Stimulated activated CD4-positive, alpha-beta T cell treated with anti-CD3 and anti-CD28 coated beads, Interleukin-12 subunit alpha, Interleukin-12 subunit beta, amount 100 ng/mL, for 48 hours (primary cell): Measurements from ENCODE around the gene MYO1E.

Experiments used
- DNase-seq, 3 donors: peaks; one replicate each; pipeline ENCODE4 v3.0.0-alpha.2; 2020; ENCODE audit warnings: low read depth in 2 of 3, low spot score in 1 of 3

The MYO1E gene

GRCh38 chr15:59236394-59236793 is 136.3 kb downstream of the MYO1E start:
- DNase-seq: no peak

- no peak for DNase-seq
These were observed 140.2 kb downstream of the MYO1E start for GRCh38 chr15:59232476-59232875.

DNA sequence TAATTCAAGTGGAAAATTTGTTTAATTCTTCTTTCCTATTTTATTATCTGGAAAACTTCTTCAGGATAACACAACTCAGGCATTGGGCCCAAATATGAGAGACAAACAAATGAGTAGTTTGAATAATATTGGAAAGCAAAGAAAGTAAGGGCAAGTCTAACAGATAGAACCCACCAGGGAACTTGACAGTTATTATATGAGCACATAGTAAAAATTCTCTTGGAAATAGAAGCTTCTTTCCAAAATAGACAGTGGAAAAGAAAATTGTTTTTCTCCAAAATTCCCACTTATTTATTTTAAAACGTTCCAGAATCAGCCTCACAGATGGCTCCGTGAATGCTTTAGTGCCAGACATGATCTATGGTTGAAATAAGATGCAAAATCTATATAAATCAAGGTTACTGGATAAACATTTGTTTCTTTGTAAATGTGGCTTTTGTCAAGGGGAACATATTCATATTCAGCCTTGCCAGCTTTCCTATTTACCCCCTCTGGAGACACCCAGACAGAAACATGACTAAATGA is 142.1 kb downstream of the MYO1E start:
- DNase-seq: no peak

DNA sequence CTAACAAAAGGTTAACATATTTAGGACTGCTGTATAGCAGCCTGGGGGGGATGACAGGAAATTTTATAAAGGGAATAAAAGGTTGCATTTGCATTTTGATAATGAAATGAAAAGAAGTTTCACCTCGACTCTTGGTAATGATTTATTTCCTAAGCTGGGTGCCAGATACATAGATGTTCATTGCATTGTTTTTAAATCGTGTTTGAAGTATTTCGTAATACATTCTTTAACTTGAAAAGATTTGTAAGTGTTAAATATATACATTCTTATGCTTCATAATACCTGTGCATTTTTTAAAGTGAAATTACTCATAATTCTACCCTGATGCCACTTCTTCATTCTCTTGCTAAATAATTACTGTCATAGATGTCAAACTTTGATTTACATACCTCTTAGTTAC is 143.2 kb downstream of the MYO1E start:
- DNase-seq: no peak

DNA sequence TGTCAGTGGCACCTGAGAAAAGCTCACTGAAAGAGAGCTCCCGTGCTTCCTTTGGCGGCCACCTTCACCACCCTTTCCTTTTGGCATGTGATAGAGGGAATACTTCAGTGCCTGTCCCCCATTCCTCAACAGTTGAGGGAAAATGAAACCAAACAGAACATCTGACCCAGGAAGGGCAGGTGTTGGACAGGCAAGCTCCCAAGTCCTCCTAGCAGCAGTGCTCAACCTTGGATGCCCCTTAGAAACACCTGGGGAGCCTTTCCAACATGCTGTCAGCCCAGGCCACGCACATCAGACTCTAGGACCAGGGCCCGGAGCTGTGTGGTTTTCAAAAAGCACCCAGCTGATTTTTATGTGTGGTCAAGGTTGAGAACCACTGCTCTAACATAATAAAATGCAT is 143.7 kb downstream of the MYO1E start:
- no peak for DNase-seq

DNA sequence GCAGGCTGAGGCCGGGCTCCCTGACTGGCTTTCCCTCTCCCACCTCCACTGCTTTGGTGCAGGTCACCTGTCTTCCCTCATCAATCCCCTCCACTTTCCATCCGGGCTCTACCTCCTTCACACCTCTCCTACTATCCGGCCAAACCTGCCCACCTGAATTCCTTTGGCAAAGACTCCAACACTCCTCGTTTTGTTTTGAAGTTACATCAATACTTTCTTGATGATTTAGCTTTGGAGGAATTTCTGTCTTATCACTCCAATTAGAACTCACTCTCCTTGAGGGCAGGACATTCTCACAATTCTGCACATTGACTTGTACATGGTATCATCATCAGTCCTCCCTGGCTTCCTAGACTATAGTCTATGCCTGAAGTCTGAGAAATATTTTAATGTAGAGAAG is 145.7 kb downstream of the MYO1E start:
- DNase-seq: no peak

DNA sequence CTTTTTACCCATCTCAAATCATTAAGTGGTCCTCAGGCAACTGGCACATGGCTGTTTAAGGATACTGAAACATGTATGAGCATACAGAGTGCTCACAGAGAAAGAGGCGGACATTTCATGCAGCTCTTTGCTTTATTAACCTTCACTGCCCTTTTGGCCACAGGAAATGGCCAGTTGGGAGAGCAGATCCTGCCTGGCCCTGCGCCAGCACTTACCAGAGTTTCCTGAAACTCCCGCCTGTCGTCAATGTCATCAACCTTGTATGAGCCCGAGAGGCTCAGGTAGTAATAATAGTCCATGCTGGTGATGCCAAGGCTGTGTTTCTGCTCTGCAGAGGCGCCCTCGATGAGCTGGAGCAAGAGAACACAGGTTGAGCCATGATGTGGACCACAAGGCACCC is 148.2 kb downstream of the MYO1E start:
- no peak for DNase-seq

- DNase-seq: no peak
These were observed 148.9 kb downstream of the MYO1E start for GRCh38 chr15:59223736-59224135.

DNA sequence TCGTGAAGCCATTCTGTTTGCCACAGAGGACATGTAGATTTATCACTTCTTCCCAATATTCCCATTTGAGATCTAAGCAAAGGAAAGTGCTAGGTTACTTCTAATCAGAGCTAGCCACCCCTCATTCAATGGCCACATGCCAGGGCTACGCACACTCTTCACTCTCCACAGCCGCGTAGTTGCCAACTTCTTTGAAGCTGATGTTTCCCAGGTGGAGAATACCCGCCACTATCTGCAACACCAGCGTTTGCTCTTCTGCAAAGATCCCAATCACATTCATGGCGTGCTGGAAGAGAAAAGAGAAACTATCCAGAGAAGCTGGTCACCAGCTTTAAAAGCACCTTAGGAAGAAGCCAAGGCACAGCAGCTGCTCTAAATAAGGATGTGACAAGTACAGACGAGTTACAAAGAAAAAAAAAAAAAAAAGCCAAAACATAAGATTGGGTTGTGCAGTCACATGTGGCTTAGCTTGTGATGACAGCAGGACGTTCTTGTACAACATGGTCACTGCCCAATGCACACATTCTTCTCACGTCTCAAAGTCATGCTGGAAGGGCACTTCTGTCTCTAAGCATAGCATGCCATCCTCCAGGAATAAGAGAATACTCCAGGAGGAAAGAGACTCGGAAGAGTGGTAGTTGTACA is 149.6 kb downstream of the MYO1E start:
- no peak for DNase-seq

- no peak for DNase-seq
These were observed 150.9 kb downstream of the MYO1E start for GRCh38 chr15:59221511-59222505.

DNA sequence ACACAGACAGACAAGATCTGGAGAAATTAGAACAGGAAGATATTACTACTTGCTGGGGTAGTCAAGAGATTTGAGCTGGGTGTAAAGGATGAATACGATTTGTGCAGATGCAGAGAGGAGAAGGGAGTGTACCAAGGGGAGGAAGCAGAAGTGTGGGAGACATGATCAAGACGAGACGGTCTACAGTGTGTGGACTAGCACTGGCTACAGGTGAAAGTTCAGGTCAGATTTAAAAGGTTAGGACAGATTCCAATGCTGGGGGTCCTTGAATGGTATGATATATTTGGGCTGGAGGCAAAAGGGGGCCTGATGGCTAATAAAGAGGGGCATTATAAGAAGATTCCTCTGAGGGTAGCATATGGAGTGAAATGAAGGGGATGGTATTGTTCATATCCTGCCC is 154.0 kb downstream of the MYO1E start:
- DNase-seq: no peak

GRCh38 chr15:59217876-59218498 is 154.7 kb downstream of the MYO1E start:
- no peak for DNase-seq

DNA sequence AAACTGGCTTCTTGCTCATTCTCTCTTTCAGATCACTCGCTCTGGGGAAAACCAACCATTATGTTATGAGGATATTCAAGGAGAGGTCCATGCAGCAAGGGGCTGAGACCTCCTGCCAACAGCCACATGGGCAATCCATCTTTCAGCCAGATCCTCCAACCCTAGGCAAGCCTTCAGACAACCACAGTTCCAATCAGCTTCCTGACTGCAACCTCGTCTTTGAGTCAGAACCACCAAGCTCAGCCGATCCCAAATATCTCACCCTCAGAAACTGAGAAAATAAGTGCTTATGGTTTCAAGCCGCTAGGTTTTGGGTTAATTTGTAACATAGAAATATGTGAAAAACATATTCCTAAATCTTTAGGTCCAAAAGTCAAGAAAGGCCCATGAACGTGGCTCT is 155.8 kb downstream of the MYO1E start:
- DNase-seq: no peak

GRCh38 chr15:59210186-59210585 is 162.5 kb downstream of the MYO1E start:
- no peak for DNase-seq

GRCh38 chr15:59208613-59209249 is 163.9 kb downstream of the MYO1E start:
- DNase-seq: no peak

DNA sequence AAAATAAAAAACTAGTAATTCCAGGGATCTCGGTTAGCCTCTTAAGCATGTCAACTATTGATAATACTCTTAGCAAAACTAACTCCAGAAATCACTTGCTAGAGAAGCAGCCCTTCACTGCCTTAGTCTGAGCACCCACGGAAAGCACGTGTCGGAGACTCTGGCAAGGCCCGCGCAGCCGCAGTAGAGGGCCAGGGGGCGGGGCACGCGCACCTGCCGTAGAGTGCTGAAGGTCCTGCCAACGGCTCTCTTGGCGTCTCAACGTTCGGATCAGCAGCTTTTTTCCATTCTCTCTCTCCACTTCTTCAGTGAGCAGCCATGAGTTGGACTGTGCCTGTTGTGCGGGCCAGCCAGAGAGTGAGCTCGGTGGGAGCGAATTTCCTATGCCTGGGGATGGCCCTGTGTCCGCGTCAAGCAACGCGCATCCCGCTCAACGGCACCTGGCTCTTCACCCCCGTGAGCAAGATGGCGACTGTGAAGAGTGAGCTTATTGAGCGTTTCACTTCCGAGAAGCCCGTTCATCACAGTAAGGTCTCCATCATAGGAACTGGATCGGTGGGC is 166.0 kb downstream of the MYO1E start, which contains the start of gene LDHAL6B:
TSS of gene LDHAL6B (plus strand) at position 221 of the 561 bp plus-strand sequence. CDS start at position 319, 98 bp downstream.
- DNase-seq: no peak

DNA sequence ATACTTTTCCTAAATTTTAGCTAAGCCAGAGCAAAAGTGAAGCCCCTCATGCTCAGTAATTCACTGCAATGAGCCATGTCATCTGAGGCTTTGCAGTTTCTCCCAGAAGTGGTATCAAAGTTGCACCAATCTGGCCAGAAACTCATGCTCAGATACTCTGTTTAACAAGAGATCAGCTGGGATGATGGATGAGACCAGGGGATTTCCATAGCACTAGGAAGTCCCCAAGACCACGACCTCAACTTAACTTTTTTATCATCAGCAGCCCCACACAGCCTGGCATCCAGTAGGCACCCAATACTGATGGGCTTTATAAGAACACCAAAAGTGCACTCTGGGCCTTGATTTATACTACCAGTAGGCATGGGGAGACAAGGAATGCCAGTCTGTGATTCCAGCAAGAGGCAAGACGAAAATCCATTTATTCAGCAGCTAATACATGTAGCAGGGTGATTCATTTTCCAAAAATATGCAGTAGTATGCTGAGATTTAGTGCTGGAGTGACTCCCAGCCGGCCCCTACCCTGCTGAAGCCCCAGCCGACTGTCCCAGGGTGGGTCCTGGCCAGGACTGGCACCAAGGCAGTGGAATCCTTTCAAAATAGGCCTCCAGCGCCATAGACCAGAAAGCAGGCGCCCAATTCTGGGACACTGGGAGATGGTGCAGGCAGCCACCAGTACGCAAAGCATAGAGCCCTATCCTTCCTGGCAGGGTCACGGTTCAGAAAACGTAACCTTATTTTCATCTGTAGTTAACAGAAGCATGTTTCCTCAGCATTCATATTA is 166.6 kb downstream of the MYO1E start:
- DNase-seq: no peak

GRCh38 chr15:59203657-59204056 is 169.0 kb downstream of the MYO1E start:
- no peak for DNase-seq

DNA sequence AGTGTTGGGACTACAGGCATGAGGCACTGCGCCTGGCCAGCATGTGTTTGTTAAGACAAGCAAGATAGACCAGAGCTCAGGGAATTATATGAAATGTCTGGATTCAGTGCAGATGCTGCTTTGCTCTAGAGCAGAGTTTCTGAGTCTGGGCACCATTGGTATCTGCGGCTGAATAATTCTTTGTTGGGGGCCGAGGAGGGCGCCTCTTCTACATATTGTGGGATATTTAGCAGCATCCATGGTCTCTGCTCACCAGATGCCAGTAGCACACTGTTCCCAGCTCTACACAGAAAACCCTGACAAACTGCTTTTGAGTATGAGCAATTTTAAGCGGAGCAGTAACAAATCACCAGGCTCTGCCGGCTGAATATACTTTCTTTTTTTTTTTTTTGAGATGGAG is 169.7 kb downstream of the MYO1E start:
- no peak for DNase-seq

- DNase-seq: no peak
These were observed 172.1 kb downstream of the MYO1E start for GRCh38 chr15:59200560-59200959.
